Activated CD8-positive, alpha-beta memory T cell treated with anti-CD3 and anti-CD28 coated beads for 4 hours (primary cell): Measurements from ENCODE around the gene SNX30.

ENCODE experiments used
- DNase-seq, 2 donors: peaks; one replicate each; pipeline ENCODE4 v3.0.0-alpha.2; 2020; ENCODE audit warnings: low read depth in 2 of 2

The SNX30 gene

DNA sequence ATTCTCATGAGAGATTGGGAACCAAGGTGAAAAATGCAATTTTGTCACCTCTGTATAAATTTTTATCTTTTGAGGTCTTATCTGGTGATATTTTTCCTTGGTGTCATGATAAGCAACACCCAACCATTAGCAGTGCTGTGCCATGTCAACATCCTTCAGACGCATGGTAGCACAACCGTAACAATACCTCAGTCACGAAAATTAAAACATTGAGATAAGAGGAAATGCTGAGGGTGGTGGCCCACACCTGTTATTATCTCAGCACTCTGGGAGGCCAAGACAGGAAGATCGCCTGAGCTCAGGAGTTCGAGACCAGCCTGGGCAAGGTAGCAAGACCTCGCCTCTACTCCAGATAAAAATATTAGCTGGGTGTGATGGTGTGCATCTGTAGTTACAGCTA lies 107.4 kb downstream of the SNX30 start:
- no peak for DNase-seq

DNA sequence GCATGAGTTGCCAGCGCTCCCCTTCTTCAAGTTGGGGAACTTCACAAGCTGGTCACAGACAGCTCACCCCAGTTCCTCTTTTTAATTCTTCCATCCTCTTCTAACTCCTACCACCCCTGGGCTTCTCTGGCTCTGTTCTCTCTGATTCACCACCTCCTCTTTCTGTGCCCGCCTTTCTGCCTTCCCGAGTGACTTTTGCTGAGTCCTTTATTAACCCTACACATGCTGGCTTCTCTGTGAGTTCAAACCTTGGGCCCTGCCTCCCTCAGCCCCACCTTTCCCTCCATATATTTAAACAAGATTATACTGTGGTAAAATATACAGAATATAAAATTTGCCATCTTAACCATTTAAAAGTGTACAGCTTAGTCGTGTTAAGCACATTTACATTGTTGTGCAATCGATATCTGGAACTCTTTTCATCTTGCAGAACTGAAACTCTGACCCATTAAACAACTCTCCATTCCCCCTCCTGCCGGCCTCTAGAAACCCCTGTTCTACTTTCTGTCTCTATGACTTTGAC lies 108.1 kb downstream of the SNX30 start:
- no peak for DNase-seq

DNA sequence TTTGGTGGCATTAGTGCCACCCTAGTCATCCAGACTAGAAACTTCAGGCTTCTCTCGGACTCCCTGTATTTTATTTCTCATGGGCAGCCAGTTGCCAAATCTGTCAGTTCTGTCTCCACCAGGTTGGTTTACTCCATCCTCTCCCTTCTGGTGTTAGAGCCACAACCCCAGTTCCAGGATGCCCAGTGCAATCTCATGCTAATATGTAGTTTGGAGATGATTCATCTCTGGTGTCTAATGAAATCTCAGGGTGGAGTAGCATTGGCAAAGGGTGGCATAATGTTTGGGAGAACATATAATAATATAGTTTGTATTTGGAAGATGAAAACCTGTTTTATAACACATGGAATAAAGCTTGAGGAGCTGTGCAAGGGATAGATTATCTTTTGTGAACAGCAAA lies 109.9 kb downstream of the SNX30 start:
- no peak for DNase-seq

DNA sequence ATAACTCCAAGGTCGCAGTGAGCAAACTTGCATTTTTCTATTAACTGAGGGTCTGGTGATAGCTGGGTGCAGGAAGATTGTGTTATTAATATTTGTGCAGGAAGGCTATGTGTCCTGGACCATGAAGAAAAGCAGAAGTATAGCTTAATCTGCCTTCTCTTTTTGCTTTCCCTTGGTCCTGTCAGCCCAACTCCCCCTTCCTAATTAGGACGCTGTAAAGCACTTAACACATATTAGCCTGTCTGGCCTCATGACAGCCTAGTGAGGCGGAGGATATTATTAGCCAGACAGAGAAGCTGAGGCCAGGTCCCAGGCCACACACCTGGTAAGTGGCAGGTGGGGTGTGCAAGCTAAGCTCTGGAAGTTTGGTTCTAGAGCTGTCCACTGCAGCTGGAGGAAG lies 110.6 kb downstream of the SNX30 start:
- no peak for DNase-seq

DNA sequence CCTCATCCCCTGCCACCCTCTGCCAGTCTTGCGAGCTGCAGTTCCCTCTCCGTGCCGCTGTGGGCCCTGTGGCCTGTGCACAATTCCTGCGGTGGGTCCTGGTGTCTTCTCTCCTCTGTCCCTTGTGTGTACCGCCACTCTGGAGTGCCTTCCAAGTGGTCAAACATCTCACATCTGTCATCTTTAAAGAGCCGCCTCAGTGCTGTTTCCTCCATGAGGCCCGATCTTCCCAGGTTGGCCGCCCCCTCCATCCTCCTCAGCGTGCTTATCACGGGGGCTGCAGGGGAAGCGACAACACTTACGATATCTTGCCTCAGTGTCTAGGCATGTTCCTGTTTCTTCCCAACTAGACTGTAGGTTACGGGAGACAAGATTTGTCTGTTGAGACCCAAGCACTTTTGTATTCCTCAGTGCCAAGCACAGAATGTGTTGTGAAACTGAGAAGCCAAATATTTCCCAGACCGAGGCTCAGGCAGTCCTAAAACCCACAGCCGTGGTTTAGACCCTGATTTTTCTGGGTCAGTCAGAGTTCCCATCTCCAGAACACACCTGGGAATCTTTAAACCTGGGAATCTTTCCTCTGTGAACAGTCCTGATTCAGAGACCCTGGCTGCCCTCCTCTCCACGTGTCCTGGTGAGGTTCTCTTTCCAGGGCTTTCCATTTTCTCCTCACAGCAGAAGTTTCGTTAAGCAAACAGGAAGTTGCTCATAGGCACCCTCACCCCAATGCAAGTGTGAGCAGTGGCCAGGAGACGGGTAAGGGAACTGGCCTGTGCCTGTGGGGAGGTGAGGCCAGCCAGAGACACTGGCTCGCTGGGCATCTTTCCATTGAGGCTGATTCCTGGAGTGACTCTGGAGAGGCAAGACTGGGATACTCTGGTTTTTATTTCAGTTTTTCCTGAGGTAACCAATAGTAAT lies 111.3 kb downstream of the SNX30 start:
- DNase-seq, result no peak

DNA sequence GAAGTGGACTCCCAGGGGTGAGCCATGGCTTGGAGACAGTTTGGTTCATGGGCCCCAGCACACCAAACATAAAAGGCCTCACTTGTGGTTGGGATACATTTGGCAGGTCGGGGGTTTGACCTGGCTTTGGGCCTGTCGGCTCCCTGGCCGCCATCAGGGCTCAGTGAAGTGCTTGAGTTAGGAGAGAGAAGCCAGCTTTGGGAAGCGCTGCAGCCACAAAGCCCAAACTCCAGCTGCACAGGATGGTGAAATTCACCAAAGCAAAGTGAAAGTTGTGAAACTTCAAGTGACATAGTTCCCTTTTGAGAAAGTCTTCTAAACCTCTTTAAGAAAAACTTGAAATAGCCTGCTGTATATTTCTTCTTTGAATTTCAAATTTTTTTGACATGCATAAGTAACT lies 112.7 kb downstream of the SNX30 start:
- no peak for DNase-seq

DNA sequence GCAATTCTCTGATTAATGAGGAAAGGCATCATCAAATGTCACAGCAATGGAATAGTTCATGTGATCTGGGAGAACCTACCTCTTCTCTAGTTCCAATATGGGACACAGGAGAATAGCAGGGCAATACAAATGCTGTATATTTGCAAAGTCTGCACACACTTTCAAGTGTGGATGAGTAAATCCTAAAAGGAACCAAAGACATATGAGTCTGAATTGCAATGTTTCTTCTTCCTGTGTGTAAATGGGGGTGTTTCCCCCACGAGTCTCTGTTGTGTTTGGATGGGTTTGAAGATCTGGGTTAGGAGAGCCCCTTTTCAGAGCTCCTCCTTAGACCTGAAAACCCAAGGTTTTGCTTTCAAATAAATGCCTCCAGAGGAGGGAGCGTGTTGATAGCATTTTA lies 113.2 kb downstream of the SNX30 start:
- no peak for DNase-seq

DNA sequence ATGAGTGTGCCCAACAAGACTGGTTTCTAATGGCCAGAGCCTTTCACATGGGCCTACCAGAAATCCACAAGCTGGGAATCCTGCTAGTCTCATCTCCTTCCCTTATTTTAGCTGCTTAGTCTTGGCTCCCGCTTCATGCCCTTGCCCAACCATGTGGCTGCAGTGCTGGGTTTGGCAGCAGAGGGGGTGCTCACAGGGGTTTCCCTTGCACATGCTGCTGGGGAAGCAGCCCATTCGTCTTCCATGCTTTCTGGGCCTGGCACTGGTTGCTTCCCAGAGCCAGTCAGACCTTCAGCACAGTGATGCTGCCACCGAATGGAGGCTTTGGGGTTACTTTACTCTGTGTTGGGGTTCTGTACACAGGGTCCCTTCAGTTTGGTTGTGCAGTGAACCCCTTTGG lies 113.8 kb downstream of the SNX30 start:
- no peak for DNase-seq

DNA sequence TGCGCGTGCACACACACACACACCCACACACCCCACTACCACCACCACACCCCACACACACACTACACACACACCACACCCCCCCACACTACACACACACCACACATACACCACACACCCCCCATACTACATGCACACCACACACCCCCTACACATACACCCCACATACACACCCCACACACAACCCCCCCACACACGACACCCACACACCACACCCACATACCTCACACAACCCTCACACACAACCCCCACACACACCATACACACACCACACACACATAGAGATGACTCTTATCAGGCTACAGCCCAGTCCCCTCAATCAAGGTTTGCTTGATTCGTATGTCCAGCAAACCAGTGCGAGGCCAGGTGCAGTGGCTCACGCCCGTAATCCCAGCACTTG lies 114.4 kb downstream of the SNX30 start:
- DNase-seq, result no peak

DNA sequence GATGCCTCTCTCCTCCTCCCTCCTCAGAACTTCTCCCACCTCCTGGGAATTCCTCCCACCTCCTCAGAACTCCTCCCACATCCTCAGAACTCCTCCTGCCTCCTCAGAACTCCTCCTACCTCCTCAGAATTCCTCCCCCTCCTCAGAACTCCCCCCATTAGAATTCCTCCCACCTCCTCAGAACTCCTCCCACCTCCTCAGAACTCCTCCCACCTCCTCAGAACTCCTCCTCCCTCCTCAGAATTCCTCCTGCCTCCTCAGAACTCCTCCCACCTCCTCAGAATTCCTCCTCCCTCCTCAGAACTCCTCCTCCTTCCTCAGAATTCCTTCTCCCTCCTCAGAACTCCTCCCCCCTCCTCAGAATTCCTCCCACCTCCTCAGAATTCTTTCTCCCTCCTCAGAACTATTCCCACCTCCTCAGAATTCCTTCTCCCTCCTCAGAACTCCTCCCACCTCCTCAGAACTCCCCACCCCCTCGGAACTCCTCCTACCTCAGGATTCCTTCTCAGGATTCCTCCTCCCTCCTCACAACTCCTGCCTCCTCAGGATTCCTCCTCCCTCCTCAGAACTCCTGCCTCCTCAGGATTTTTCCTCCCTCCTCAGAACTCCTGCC lies 116.2 kb downstream of the SNX30 start:
- DNase-seq, result no peak

DNA sequence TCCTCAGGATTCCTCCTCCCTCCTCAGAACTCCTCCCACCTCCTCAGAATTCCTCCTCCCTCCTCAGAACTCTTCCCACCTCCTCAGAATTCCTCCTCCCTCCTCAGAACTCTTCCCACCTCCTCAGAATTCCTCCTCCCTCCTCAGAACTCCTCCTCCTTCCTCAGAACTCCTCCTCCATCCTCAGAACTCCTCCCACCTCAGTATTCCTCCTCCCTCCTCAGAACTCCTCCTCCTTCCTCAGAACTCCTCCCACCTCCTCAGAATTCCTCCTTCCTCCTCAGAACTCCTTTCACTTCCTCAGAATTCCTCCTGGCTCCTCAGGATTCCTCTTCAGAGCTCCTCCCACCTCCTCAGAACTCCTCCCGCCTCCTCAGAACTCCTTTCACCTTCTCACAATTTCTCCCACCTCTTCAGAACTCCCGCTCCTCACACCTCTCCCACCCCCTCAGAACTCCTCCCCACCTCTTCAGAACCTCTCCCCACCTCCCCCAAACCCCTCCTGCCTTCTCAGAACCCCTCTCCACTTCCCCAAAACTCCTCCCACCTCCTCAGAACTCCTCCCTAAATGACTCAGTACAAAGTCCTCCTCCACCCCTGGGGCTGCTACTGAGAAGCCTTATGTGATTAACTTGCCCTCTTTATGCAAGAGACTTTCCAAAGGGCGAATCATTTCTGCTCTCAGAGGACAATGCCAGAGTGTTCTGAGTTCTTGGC lies 116.9 kb downstream of the SNX30 start:
- DNase-seq, result no peak

DNA sequence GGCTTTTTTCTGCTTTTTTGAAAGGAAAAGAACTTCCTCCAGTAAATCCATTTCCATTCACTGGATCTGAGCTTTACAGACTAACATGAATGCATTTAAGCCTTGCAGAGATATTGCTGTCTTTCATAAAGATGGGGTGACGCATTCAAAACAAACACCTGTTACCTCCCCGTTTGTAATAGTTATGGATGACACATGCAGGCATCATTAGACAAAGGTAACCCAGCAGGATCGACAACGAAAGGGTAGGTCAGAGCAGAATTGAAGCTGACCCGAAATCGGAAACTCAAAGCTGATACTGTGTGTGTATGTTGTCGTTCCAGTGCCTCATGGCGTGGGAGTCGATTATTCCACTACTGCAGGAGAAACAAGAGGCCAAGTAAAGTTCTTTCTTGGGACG lies 117.9 kb downstream of the SNX30 start:
- no peak for DNase-seq

DNA sequence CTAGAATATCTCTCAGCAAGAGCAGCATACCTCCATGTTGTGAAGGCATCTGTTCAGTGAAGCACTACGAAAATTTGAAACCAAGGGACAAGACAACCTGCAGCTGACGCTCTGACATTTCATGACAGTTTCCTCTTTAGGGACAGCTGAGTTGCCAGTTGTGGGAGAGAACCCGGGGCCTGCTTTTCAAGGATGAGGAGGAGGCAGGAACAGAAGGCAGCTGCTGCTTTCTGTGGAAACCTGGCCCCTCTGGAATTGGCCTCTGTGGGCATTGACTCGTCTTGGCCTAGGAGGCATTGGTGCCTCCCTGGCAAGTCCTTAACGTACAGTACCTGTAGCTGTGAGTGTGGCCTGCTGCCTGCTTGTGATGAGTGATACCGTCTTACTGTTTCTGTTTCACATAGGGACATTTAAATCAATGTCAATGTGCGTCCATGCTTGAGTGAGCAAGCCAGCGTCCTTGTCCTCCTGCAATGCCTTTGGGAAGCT lies 118.5 kb downstream of the SNX30 start:
- DNase-seq, result no peak

DNA sequence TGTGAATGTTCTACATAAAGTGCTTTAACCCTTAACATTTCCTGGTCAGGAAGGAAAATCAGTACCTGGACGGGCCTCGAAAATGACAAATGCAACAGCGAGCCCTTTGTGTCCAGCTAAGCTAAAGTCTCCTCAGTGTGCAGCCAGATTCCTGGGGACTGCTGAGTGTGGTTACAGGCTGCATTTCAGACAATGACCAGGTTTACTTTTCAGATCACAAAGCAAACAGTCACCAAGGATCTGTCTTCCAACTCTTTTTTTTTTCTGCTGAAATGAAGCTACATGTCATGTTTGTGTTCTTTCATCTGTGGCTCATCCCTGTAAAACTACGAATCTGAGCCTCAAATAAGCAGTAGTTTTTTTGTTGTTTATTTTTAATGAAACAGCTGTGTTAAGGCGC lies 119.4 kb downstream of the SNX30 start:
- DNase-seq, result no peak

DNA sequence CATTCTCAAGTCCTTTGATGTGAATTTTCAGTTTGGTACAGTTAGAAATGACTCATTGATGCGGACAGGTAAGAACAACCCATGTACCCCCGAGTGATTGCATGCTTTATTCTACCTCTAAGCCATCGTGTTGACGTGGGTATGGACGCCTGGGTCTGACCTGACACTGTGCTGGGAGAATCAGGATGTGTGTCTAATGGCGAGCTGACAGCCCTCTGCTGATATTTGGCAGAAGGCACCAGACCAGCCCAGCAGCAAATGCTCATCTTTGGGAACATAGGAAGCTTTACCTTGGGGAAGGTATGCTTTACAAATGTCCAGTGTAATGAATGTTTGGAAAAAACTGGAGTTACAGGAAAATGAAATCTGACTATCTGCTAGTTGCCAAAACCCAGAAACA lies 120.0 kb downstream of the SNX30 start:
- no peak for DNase-seq

DNA sequence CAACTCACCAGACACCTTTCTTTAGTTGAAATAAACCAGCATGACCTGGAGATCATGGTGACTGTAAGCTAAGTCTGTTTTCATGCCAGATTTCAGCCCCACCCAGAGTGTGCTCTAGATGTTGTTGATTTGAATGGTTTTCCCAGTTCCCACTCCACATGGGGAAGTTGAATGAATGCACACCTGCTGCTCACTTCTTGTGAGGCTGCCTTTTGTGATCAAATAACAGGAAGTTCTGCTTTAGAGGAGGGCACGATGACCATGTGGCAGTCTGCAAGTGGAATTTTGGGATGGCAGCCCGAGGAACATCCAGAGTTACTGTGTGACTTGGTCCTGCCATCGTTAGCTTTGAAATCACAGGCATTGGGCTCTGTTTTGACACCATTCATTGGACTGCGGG lies 121.5 kb downstream of the SNX30 start:
- no peak for DNase-seq

DNA sequence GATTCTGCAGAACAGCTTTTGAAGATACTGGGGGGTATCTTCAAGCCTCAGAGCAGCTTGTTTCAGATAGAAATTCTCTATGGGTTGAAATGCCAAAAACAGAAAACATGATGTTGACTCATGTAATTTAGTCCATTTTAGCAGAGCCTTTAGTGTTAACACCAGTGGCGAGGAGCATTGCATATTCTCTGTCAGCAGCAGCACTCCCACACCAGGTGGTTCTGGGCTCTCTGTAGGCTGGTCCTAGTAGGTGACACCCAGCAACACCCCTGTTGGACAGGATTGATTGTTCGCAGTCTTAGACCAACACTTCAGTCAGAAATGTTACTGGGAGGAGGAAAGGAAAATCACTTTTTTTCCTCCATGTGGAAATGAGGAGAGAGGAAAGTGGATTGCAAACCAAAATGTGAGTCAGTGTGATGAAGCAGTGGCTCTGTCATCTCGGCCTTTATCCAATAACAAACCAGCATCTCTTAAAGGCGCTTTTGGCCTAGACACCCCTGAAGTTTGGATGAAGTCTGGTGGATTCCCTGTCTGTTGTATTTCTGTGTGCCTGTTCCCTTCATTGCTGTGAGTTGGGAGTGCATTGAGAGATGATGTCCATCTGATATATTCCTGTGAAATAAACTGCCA lies 123.3 kb downstream of the SNX30 start:
- no peak for DNase-seq

DNA sequence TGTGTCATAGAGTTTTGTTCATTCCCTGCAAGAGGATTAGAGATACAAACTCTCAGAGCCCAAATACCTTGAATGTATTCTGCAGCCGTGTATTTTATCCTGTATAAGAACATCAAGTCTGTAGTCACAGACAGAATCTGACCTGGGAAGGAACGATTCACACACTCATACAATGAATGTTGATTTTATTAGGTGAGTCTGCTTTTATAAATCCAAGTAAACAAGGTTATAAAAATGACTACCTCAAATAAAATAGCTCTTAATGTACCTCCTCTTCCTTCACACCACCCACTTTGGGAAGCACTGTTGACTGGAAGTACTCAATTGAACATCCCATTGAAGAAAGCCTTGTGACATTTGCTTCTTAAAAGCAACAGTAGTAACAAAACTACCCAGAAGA lies 128.2 kb downstream of the SNX30 start:
- DNase-seq, result no peak

DNA sequence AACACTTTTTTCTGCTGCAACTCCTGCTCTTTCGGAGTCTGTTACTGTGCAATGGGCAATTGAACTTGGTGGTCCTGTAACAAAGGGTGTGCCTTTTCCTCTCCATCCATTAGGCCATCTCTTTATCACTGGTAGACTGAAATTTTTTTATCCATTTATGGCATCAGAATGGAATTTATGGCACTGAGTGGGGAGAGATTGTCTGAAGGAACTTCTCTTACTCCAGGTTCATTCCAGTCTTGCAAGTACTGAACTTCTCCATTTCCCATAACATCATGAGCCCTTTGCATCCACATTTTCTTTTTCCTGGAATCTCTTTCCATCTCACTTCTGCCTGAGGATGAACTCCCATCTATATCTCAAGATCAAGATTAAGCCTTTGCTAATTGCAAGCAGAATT lies 130.1 kb downstream of the SNX30 start:
- no peak for DNase-seq

DNA sequence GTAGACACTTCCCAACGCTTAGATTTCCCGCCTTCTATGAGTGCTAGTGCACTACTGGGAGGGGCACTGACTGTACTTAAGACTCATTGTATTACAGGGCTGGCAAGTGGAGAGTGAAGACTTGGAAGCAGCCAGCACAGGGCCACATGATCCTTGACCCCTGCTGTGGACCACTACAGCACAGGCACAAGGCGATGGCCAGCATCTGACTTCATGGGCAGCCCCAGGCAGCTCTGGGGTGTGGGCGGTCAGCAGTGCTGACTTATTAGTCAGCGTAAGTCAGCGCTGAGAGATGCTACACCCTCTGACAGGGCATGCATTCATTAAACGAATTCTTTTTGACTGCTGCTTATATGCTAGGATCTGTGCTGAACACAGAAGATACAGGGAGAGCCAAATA lies 130.8 kb downstream of the SNX30 start:
- no peak for DNase-seq

DNA sequence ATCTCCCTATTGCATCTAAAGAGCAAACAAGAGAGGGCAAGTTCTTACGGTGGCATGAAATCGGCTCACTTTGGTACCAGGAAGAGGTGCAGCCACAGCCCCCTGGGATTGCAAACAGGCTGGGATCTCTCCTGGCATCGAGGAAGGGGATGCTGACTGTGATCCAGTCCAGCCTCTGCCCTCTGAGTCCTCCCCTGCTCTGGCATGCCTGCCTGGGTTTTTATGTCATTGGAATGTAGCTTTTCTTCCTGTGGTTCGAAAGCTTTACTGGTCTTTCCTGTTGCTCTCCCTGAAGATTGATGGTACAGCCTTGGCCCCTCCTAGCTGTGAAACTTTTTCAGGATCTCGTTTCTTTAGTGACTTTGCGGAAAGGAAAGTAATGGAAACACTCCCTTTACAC lies 133.5 kb downstream of the SNX30 start:
- no peak for DNase-seq

DNA sequence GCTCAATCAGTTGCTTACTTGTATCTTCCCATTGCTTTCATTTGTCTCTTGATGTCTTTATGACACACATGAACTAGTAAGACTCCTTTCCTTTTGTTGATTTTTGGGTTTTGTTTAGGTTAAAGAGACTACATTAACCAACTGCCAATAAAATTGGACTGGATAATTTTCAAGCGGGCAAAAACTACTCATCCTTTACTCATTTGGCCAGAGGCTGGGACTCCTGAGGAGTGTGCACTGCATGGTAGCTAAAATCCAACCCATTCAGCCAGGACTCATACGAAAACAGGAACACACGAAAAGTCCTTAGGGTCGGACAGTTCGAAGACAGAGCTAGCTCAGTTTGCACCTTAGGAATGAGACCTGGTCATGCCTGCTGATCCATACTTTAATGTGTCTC lies 134.2 kb downstream of the SNX30 start:
- no peak for DNase-seq
